Caki2 (cell line): Measurements from ENCODE around the gene EYS. TPM values are rescaled to one million over a fixed set of nuclear protein-coding genes. Genes with fewer than 3 reads are reported as not detected.
A peak's percentile ranks its signal among the peaks of the same experiment; 100 is the strongest.

Experiments used
- DNase-seq: peaks from one replicate; pipeline ENCODE4 v3.0.0-alpha.2; 2015; ENCODE audit warnings: low read depth
- in situ Hi-C: cut with HindIII; loops from 2 replicates; pipeline ENCODE4 v1.10.0; 2016; ENCODE audit warnings: low sequenced_read_pairs, low pct_unique_long_range_greater_than_20kb, mixed read lengths
- total RNA-seq: library from RNA; depleted of rRNA; stranded (reverse); fragments of >200 nt; shearing (Covaris generic); gene quantifications from 2 replicates; pipeline ENCODE4 v1.2.3, GENCODE V29; 2014; ENCODE audit warnings: low replicate concordance

The EYS gene
- total RNA-seq, 1 experiment from 2014 or later: not detected

DNA sequence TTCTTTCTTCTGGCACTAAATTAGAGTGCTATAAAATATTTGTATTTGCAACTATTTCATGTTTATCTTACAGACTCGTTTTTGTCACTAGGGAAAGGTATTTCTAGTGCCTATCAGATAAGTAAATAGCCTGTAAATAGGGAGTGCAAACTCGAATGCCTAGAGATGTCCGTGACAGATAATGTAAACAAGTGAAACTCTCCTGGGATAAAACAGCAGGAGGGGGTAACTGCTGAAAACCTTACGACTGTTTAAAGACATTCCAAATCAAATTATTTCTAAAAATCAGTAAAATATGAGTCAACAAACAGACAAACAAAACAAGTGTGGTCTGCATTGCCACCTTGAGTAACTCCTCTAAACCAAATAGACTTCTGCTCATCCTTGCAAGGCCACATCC lies 932.1 kb downstream of the EYS start:
- no peak for DNase-seq
- in situ Hi-C loops: no loop called here

- in situ Hi-C loops: no loop called here
- no peak for DNase-seq
Observed at GRCh38 chr6:64750910-64751309, 956.1 kb downstream of the EYS start.

GRCh38 chr6:64737418-64737817 lies 969.6 kb downstream of the EYS start:
- in situ Hi-C loops: no loop called here
- no peak for DNase-seq

DNA sequence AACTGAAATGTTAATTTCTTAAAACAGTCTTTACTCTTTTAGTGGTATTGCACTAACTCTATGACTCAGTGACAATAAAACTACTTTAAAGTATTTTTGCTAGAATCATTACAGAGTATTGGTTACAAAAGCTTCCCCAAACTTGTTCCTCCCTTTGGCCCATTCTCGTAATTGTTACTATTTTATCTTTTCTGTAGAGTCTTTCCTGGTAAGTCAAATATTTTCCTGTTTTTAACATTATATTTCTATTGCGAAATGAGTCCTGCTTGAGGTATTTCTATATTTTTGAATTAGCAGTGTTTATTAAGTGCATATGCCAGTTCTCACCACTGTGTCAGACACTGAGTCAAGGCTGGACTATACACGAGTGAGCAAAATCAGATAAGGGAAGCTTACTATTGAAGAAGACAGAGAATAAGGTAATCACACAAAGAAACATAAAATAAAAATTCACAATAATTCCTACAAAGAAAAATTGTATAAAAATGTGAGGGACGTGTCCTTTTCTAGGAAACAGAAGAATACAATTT lies 970.5 kb downstream of the EYS start:
- DNase-seq: no peak
- in situ Hi-C loops: no loop called here

DNA sequence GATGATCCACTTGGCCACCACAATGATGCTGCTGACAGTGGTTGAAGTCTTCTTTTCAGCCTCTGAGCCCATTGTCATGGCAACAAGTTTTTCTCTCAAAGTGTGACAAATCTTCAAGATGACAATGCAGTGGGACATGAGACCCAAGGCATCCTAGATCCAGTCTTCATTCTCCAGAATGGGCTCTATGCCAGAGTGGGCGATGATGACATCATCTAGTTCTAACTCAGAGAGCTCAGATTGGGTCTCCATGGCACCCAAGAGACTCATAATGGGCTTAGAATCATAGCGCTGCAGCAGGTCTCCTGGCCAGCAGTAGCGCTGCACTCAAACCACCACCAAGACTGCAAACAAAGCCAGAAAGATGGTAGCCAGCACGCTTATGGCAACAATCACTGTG lies 973.6 kb downstream of the EYS start:
- in situ Hi-C loops: no loop called here
- DNase-seq: no peak

- in situ Hi-C loops: no loop called here
- peak; percentile 1 for DNase-seq
Observed at GRCh38 chr6:64732888-64733287, 974.1 kb downstream of the EYS start.

GRCh38 chr6:64729522-64729921 lies 977.5 kb downstream of the EYS start:
- no peak for DNase-seq
- in situ Hi-C loops: no loop called here

GRCh38 chr6:64727075-64727474 lies 980.0 kb downstream of the EYS start:
- no peak for DNase-seq
- in situ Hi-C loops: no loop called here

GRCh38 chr6:64724091-64724490 lies 982.9 kb downstream of the EYS start:
- no peak for DNase-seq
- in situ Hi-C loops: no loop called here

DNA sequence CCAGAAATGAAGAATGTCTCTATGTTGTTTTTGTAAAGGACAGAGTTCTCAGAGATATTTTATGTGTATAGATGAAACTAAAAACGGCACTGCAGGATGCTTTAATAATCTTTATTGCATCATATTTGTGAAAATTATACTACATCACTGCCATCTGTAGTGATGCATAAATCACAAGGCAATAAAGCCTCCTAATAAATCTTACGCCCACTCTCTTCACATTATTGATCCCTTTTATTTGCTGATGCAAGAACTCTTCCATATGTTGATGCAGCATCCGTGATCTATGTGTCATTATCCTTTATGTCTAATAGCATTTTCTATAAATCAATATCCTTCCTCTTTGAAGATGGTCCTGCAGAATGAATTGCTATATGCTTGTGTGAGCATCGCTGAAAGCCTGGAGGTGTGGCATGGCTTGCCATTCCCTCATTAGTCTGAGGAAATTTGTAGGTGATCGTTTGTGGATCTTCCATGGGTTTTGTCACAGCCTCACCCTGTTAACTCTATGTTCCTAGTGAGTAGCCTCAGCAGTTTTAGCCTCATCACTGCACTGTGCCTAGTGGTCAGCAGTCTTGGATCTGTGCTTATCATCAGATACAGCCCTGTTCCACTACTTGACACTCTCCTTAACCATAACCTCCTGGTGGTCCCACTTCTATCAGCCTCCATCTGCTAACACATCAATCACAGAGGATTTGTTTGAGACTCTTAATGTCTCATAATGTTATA lies 983.5 kb downstream of the EYS start:
- DNase-seq: no peak

DNA sequence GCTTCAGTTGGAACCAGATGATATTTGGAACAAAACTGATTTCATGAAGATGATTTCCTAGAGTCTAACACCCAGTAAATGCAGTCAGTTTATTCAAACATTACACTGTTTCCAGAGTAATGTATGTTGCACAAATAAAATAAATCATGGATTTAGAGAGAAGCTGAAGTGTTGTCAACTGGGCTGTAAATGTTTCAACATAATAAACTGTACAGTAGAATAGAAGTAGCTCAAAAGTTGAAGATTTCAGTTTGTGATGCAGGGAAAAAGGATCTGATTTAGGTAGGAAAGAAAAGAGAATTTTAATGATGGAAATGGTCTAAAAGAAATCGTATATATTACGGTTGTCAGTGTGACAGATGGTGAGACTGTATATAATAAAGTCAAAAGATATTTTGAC lies 985.2 kb downstream of the EYS start:
- no peak for DNase-seq
- in situ Hi-C loops: no loop called here

More for the DNA sequence above, 983.5 kb downstream of the EYS start:
- in situ Hi-C loops: no loop called here

- no peak for DNase-seq
- in situ Hi-C loops: no loop called here
Observed at GRCh38 chr6:64717281-64717680, 989.7 kb downstream of the EYS start.

DNA sequence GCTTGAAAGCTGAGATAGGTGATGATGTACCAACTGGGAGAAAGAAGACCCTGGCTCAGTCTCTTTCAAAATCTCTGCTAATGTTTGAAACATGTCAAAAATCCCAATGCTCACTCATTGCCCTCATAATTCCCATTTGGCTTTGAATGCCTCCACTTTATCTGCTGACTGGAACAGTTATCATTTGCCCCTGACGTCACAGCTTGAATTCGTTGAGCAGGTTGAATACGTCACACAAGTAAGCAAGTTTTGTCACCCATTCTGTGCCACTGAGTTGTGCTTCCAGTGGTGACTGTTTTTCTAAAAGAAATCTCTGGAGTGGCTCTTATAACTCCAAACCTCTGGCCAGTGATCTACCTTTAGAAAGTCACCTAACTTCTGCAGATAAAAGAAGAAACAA lies 991.4 kb downstream of the EYS start:
- in situ Hi-C loops: no loop called here
- DNase-seq: no peak

DNA sequence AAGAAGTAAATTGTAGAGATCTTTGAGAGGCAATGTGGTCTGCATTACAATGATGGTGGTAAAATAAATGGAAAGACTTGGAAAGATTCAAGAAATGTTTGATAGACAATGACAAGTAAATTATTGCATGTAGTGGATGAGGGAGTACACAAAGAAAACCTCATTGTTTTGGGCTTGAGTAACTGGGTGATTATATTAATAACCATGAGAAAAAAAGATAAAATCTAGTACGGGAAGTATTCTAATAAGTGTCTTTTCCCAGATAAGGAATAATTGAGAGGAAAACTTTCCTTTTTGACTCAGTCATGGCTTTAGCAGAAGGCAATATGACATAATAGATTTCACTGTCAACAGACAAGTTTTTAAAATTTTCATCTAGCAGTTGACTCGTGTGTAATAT lies 993.0 kb downstream of the EYS start:
- no peak for DNase-seq
- in situ Hi-C loops: no loop called here

DNA sequence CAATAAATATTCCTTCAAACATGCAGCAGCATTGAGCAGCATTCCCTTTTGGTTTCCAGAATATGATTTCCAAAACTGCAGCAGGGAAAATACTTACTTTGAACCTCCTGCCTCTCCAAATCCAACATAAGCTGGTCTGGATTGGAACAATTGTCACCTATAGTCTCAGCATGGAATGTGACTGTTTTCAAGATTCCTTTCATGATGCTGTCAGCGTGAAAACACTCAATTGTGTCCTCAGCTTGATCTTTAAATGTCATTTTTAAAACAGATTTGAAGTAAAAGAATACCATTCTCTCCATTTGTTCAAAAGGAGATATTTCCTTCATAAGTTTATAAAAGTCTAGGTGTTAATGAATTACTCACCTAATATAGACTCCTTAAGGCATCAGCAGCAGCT lies 993.9 kb downstream of the EYS start:
- in situ Hi-C loops: no loop called here
- DNase-seq: no peak

DNA sequence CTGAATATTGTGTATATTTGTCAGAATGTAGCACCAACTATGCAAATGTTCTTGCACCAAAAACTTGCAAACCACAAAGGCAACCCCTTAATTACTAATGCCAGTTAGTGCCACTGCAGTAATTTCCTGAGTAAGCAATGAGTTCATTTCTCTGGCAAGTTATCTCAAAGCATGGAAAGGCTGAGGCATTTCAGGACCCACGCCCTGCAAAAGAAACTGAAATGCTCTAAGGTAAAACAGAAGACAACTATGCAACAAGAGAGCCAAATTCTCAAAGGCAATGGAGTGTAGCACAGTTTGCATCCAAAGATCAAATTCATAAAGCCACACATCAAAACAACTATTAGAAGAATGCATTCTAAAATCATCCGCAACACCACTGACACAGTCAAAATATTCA lies 994.4 kb downstream of the EYS start:
- in situ Hi-C loops: no loop called here
- no peak for DNase-seq

GRCh38 chr6:64703922-64704321 lies 1003.1 kb downstream of the EYS start:
- in situ Hi-C loops: no loop called here
- no peak for DNase-seq

GRCh38 chr6:64696053-64696452 lies 1011.0 kb downstream of the EYS start:
- in situ Hi-C loops: no loop called here
- no peak for DNase-seq

- in situ Hi-C loops: no loop called here
- no peak for DNase-seq
Observed at GRCh38 chr6:64694356-64694755, 1012.7 kb downstream of the EYS start.

- in situ Hi-C loops: no loop called here
- no peak for DNase-seq
Observed at GRCh38 chr6:64691064-64691463, 1016.0 kb downstream of the EYS start.
